ENCODE results near the gene CNNM4.

GRCh38 chr2:96768083-96768561 lies 7.4 kb downstream of the CNNM4 start:
- no peak for TF ChIP-seq ZC3H10 (CRISPR knock-in tag; IDR thresholded peaks at IDR 0.05)
- no peak for TF ChIP-seq TOX (CRISPR knock-in tag; IDR thresholded peaks at IDR 0.05; ENCODE audit: borderline replicate concordance)

Measured in SK-N-SH treated with all-trans-retinoic acid at 6 μM for 48 hours (cell line).